T-helper 1 cell treated with Interleukin-12 subunit alpha and Interleukin-12 subunit beta and Interleukin-4 antibody, amounts not matched to agents 30 μg/mL and 1 μg/mL, for 36 hours (primary cell): Measurements from ENCODE around the gene MID1.

ENCODE experiments used
- H3K27ac Mint-ChIP-seq: one replicate; pipeline ENCODE4 v1.8.0; 2021; ENCODE audit warnings: mild to moderate bottlenecking, mixed read lengths
- H3K27me3 Mint-ChIP-seq: one replicate; pipeline ENCODE4 v1.8.0; 2021; ENCODE audit warnings: low read depth, mixed read lengths
- H3K36me3 Mint-ChIP-seq: one replicate; pipeline ENCODE4 v1.8.0; 2021; ENCODE audit warnings: low read depth, mixed read lengths
- H3K4me1 Mint-ChIP-seq: one replicate; pipeline ENCODE4 v1.8.0; 2021; ENCODE audit warnings: low read depth, mixed read lengths
- H3K4me3 Mint-ChIP-seq: one replicate; pipeline ENCODE4 v1.8.0; 2021; ENCODE audit warnings: mild to moderate bottlenecking, moderate library complexity, mixed read lengths
- H3K9me3 Mint-ChIP-seq: one replicate; pipeline ENCODE4 v1.8.0; 2021; ENCODE audit warnings: mixed read lengths

The MID1 gene

GRCh38 chrX:10576186-10576585 lies 44.2 kb downstream of the MID1 start:
- Mint-ChIP-seq H3K9me3 (no peaks in the 10 kb centered on the region), H3K27ac (no peak overlapping the region), H3K27me3 (no peaks in the 10 kb centered on the region), H3K4me3 (no peak overlapping the region), H3K4me1 (no peaks in the 10 kb centered on the region), H3K36me3 (no peaks in the 10 kb centered on the region)

- H3K27ac Mint-ChIP-seq: no peak overlapping the region
- H3K4me3 Mint-ChIP-seq: no peak overlapping the region
- H3K27me3 Mint-ChIP-seq: no peaks in the 10 kb centered on the region
- no peaks in the 10 kb centered on the region for H3K9me3 Mint-ChIP-seq
- no peaks in the 10 kb centered on the region for H3K36me3 Mint-ChIP-seq
- no peaks in the 10 kb centered on the region for H3K4me1 Mint-ChIP-seq
Observed at GRCh38 chrX:10574663-10575062, 45.7 kb downstream of the MID1 start.

- no peaks in the 10 kb centered on the region for H3K36me3 Mint-ChIP-seq
- no peak overlapping the region for H3K27ac Mint-ChIP-seq
- no peaks in the 10 kb centered on the region for H3K4me1 Mint-ChIP-seq
- no peaks in the 10 kb centered on the region for H3K27me3 Mint-ChIP-seq
- H3K9me3 Mint-ChIP-seq: no peaks in the 10 kb centered on the region
- H3K4me3 Mint-ChIP-seq: no peak overlapping the region
Observed at GRCh38 chrX:10571260-10571659, 49.1 kb downstream of the MID1 start.

GRCh38 chrX:10570601-10571000 lies 49.8 kb downstream of the MID1 start:
- no peaks in the 10 kb centered on the region for H3K36me3 Mint-ChIP-seq
- no peak overlapping the region for H3K4me3 Mint-ChIP-seq
- H3K9me3 Mint-ChIP-seq: no peaks in the 10 kb centered on the region
- no peaks in the 10 kb centered on the region for H3K4me1 Mint-ChIP-seq
- H3K27ac Mint-ChIP-seq: no peak overlapping the region
- no peaks in the 10 kb centered on the region for H3K27me3 Mint-ChIP-seq

- Mint-ChIP-seq H3K4me3 (no peak overlapping the region), H3K36me3 (no peaks in the 10 kb centered on the region), H3K27ac (no peak overlapping the region), H3K27me3 (no peaks in the 10 kb centered on the region), H3K4me1 (no peaks in the 10 kb centered on the region), H3K9me3 (no peaks in the 10 kb centered on the region)
Observed at GRCh38 chrX:10569946-10570345, 50.4 kb downstream of the MID1 start.

- H3K27ac Mint-ChIP-seq: no peak overlapping the region
- H3K4me3 Mint-ChIP-seq: no peak overlapping the region
- no peaks in the 10 kb centered on the region for H3K27me3 Mint-ChIP-seq
- H3K36me3 Mint-ChIP-seq: no peaks in the 10 kb centered on the region
- H3K9me3 Mint-ChIP-seq: no peaks in the 10 kb centered on the region
- no peaks in the 10 kb centered on the region for H3K4me1 Mint-ChIP-seq
Observed at GRCh38 chrX:10568428-10568827, 52.0 kb downstream of the MID1 start.

GRCh38 chrX:10567136-10567535 lies 53.2 kb downstream of the MID1 start:
- H3K36me3 Mint-ChIP-seq: no peaks in the 10 kb centered on the region
- no peak overlapping the region for H3K27ac Mint-ChIP-seq
- no peaks in the 10 kb centered on the region for H3K27me3 Mint-ChIP-seq
- no peaks in the 10 kb centered on the region for H3K9me3 Mint-ChIP-seq
- H3K4me3 Mint-ChIP-seq: no peak overlapping the region
- no peaks in the 10 kb centered on the region for H3K4me1 Mint-ChIP-seq

GRCh38 chrX:10566716-10567097 lies 53.7 kb downstream of the MID1 start:
- H3K36me3 Mint-ChIP-seq: no peaks in the 10 kb centered on the region
- H3K9me3 Mint-ChIP-seq: no peaks in the 10 kb centered on the region
- no peak overlapping the region for H3K4me3 Mint-ChIP-seq
- H3K27ac Mint-ChIP-seq: no peak overlapping the region
- H3K4me1 Mint-ChIP-seq: no peaks in the 10 kb centered on the region
- no peaks in the 10 kb centered on the region for H3K27me3 Mint-ChIP-seq

- no peaks in the 10 kb centered on the region for H3K36me3 Mint-ChIP-seq
- no peak overlapping the region for H3K4me3 Mint-ChIP-seq
- no peaks in the 10 kb centered on the region for H3K27me3 Mint-ChIP-seq
- no peak overlapping the region for H3K27ac Mint-ChIP-seq
- no peaks in the 10 kb centered on the region for H3K4me1 Mint-ChIP-seq
- H3K9me3 Mint-ChIP-seq: no peaks in the 10 kb centered on the region
Observed at GRCh38 chrX:10564484-10564883, 55.9 kb downstream of the MID1 start.

- Mint-ChIP-seq H3K4me1 (no peaks in the 10 kb centered on the region), H3K27ac (no peak overlapping the region), H3K27me3 (no peaks in the 10 kb centered on the region), H3K4me3 (no peak overlapping the region), H3K36me3 (no peaks in the 10 kb centered on the region), H3K9me3 (no peaks in the 10 kb centered on the region)
Observed at GRCh38 chrX:10557166-10557565, 63.2 kb downstream of the MID1 start.

GRCh38 chrX:10556405-10556804 lies 64.0 kb downstream of the MID1 start:
- Mint-ChIP-seq H3K27ac (no peak overlapping the region), H3K4me3 (no peak overlapping the region), H3K36me3 (no peaks in the 10 kb centered on the region), H3K9me3 (no peaks in the 10 kb centered on the region), H3K27me3 (no peaks in the 10 kb centered on the region), H3K4me1 (no peaks in the 10 kb centered on the region)

GRCh38 chrX:10555846-10556245 lies 64.5 kb downstream of the MID1 start:
- Mint-ChIP-seq H3K27ac (no peak overlapping the region), H3K9me3 (no peaks in the 10 kb centered on the region), H3K36me3 (no peaks in the 10 kb centered on the region), H3K4me1 (no peaks in the 10 kb centered on the region), H3K27me3 (no peaks in the 10 kb centered on the region), H3K4me3 (no peak overlapping the region)

- Mint-ChIP-seq H3K36me3 (no peaks in the 10 kb centered on the region), H3K4me1 (no peaks in the 10 kb centered on the region), H3K4me3 (no peak overlapping the region), H3K27me3 (no peaks in the 10 kb centered on the region), H3K27ac (no peak overlapping the region), H3K9me3 (no peaks in the 10 kb centered on the region)
Observed at GRCh38 chrX:10554612-10555270, 65.6 kb downstream of the MID1 start.

GRCh38 chrX:10549280-10549679 lies 71.1 kb downstream of the MID1 start:
- H3K9me3 Mint-ChIP-seq: no peaks in the 10 kb centered on the region
- H3K36me3 Mint-ChIP-seq: no peaks in the 10 kb centered on the region
- no peaks in the 10 kb centered on the region for H3K27me3 Mint-ChIP-seq
- no peak overlapping the region for H3K27ac Mint-ChIP-seq
- no peak overlapping the region for H3K4me3 Mint-ChIP-seq
- H3K4me1 Mint-ChIP-seq: no peaks in the 10 kb centered on the region

GRCh38 chrX:10548688-10549087 lies 71.7 kb downstream of the MID1 start:
- H3K36me3 Mint-ChIP-seq: no peaks in the 10 kb centered on the region
- H3K9me3 Mint-ChIP-seq: no peaks in the 10 kb centered on the region
- no peak overlapping the region for H3K27ac Mint-ChIP-seq
- H3K4me1 Mint-ChIP-seq: no peaks in the 10 kb centered on the region
- H3K4me3 Mint-ChIP-seq: no peak overlapping the region
- H3K27me3 Mint-ChIP-seq: no peaks in the 10 kb centered on the region

GRCh38 chrX:10545882-10546281 lies 74.5 kb downstream of the MID1 start:
- H3K9me3 Mint-ChIP-seq: no peaks in the 10 kb centered on the region
- no peaks in the 10 kb centered on the region for H3K4me1 Mint-ChIP-seq
- H3K36me3 Mint-ChIP-seq: no peaks in the 10 kb centered on the region
- no peak overlapping the region for H3K27ac Mint-ChIP-seq
- no peak overlapping the region for H3K4me3 Mint-ChIP-seq
- H3K27me3 Mint-ChIP-seq: no peaks in the 10 kb centered on the region
